ENCODE measurements around the gene DNM3.

DNM3 gene

DNA sequence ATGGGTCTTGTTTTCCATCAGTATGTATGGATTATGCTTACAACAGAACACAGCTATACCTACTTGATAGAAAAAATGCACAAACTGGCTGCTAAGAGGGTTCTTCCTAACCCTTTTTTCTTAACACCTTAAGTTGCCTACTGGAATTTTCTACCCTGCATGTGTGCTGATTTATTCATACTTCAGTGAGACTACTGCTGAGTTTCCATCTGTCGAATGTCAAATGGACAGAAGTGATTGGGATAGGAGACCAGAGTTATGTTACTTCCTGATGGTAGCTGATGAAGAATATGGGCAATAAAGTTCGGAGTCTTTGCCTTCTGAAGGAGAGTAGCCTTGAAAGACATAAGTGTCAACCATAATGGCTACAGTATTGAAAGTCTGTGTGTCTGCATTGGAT is 6.5 kb upstream of the DNM3 start:
- H3K9me3 ChIP-seq, result no peaks in the 10 kb centered on the region
- H3K27ac ChIP-seq, result no peak overlapping the region
- TF ChIP-seq, protein P1, sequence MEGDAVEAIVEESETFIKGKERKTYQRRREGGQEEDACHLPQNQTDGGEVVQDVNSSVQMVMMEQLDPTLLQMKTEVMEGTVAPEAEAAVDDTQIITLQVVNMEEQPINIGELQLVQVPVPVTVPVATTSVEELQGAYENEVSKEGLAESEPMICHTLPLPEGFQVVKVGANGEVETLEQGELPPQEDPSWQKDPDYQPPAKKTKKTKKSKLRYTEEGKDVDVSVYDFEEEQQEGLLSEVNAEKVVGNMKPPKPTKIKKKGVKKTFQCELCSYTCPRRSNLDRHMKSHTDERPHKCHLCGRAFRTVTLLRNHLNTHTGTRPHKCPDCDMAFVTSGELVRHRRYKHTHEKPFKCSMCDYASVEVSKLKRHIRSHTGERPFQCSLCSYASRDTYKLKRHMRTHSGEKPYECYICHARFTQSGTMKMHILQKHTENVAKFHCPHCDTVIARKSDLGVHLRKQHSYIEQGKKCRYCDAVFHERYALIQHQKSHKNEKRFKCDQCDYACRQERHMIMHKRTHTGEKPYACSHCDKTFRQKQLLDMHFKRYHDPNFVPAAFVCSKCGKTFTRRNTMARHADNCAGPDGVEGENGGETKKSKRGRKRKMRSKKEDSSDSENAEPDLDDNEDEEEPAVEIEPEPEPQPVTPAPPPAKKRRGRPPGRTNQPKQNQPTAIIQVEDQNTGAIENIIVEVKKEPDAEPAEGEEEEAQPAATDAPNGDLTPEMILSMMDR (IDR thresholded peaks at IDR 0.05), result no peak
- H3K4me1 ChIP-seq (ENCODE audit: control insufficient read depth in 1 of 2, insufficient read depth in 1 of 2, low read depth in 1 of 2, low read length in 1 of 2), result no peaks in the 10 kb centered on the region
- H3K36me3 ChIP-seq, result no peaks in the 10 kb centered on the region
- no peak overlapping the region for H3K4me3 ChIP-seq (ENCODE audit: low read depth in 1 of 2, low read length in 1 of 2)
- H3K27me3 ChIP-seq, result peaks cover 5% of the 10 kb centered on the region

DNA sequence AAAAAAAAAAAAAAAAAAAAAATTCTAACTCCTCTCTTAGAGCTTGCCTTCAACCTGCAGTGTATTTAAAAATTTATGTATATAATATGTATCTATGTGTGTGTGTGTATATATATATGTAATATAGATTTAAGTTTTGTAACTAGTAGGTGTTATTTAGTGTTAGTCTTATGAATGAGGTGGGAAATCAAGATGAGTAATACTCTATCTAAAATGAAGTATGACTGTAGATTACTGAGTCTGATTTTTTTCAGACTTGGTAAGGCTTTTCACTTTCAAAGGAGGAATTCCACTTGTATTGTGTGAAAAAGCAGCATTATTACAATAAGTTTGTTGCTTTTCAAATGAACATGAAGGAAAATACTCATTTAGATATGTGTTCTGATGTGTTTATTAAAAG is 5.4 kb upstream of the DNM3 start:
- TF ChIP-seq, protein P1 (IDR thresholded peaks at IDR 0.05), result no peak
- H3K9me3 ChIP-seq, result no peaks in the 10 kb centered on the region
- no peak overlapping the region for H3K27ac ChIP-seq
- no peak overlapping the region for H3K4me3 ChIP-seq (ENCODE audit: low read depth in 1 of 2, low read length in 1 of 2)
- H3K27me3 ChIP-seq, result peaks cover 16% of the 10 kb centered on the region
- no peaks in the 10 kb centered on the region for H3K36me3 ChIP-seq
- H3K4me1 ChIP-seq (ENCODE audit: control insufficient read depth in 1 of 2, insufficient read depth in 1 of 2, low read depth in 1 of 2, low read length in 1 of 2), result peaks cover 0 to under 1% of the 10 kb centered on the region in 2 experiments

DNA sequence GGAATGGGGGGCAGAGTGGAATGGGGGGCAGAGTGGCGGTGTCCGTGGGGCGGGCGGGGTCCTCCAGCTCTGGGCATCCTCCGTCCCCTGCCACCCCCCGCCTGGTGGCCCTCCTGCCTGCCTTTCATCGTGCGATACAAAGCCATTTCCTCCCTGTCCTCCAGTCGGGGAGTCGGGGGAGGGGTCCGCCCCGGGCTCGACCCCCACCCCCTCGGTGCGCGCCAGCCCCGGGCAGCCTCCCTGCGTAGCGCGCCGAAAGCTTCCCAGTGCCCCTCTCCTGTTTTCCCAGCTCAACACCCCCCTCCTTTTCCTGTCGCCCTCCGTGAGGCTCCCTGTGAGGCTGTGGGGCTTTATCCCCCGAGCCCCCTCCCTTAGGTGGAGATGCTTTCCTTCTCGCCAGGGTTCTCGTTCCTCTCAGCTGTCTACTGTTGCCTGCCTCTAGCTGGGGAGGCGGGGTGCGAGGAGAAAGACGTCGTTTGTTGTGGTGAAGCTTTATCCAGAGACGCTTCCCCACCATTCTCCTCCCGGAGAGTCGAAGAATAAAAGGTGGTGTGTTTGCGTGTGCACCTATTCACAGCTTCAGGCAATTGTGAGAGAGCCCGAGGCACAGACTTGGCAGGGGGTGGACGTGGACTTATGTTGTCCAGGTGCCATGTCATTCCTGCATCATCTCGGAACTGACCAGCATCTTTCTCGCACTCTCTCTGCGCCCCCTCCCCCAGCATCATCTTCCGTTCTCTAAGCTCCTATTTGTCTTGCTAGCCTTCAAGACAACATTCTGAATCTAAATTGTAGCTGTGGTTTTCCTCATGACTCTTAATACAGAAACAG is 848 bp downstream of the DNM3 start:
- no peaks in the 10 kb centered on the region for H3K36me3 ChIP-seq
- TF ChIP-seq, protein P1 (IDR thresholded peaks at IDR 0.05), result no peak
- no peaks in the 10 kb centered on the region for H3K9me3 ChIP-seq
- H3K27me3 ChIP-seq, result peaks cover 74% of the 10 kb centered on the region
- peaks cover 12 to 19% of the 10 kb centered on the region in 2 experiments for H3K4me1 ChIP-seq (ENCODE audit: control insufficient read depth in 1 of 2, insufficient read depth in 1 of 2, low read depth in 1 of 2, low read length in 1 of 2)
- H3K4me3 ChIP-seq (ENCODE audit: low read depth in 1 of 2, low read length in 1 of 2), result peak overlapping the region; percentile 67 to 83
- no peak overlapping the region for H3K27ac ChIP-seq

DNA sequence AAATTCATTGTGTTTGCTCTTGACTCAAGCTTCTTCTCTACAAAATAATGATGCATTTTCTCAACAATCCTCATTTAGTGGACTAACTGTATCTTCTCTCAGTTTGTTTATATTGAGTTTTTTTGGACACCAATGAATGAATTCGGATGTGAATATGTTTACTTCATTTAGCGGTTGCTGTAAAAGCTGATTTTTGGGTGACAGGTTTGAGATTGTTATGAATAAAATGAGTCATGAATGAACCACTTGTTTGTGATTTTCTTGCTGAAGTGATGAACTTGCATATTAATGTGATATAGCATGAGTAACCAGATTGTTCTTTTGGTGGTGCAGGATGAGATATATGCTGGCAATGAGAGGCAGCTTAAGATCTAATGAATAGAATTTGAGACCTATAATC is 3.1 kb downstream of the DNM3 start:
- Histone ChIP-seq H3K4me3 (ENCODE audit: low read depth in 1 of 2, low read length in 1 of 2) (no peak overlapping the region), H3K27ac (no peak overlapping the region), H3K27me3 (peaks cover 78% of the 10 kb centered on the region), H3K36me3 (no peaks in the 10 kb centered on the region), H3K4me1 (ENCODE audit: control insufficient read depth in 1 of 2, insufficient read depth in 1 of 2, low read depth in 1 of 2, low read length in 1 of 2) (peaks cover 12 to 19% of the 10 kb centered on the region in 2 experiments), H3K9me3 (no peaks in the 10 kb centered on the region)
- TF ChIP-seq, protein P1 (IDR thresholded peaks at IDR 0.05), result no peak

DNA sequence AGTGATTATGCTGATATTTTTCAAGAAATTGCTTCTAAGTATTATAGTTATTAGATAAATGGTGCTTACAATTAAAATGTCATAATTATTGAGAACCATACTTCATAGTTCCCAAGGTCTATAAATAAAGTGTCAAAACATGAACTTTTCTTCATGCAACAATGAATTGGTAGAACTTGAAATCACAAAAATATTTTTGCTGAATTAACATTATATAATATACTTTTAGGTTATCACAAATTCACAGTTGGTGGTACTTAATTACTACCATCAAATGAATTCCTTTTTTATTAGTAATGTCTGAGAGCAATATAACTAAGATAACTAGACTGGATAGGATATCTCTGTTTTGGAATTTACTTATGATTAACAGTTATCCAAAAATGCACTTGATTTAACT is 4.7 kb downstream of the DNM3 start:
- peaks cover 62% of the 10 kb centered on the region for H3K27me3 ChIP-seq
- H3K27ac ChIP-seq, result no peak overlapping the region
- peaks cover 12 to 18% of the 10 kb centered on the region in 2 experiments for H3K4me1 ChIP-seq (ENCODE audit: control insufficient read depth in 1 of 2, insufficient read depth in 1 of 2, low read depth in 1 of 2, low read length in 1 of 2)
- H3K4me3 ChIP-seq (ENCODE audit: low read depth in 1 of 2, low read length in 1 of 2), result no peak overlapping the region
- H3K36me3 ChIP-seq, result no peaks in the 10 kb centered on the region
- TF ChIP-seq, protein P1 (IDR thresholded peaks at IDR 0.05), result no peak
- no peaks in the 10 kb centered on the region for H3K9me3 ChIP-seq

Measured in neutrophil (primary cell).